HTR-8/SVneo (cell line): ENCODE data around the gene PDXP.

ENCODE experiments used
- DNase-seq: peaks from one replicate; pipeline ENCODE4 v3.0.0; 2011; ENCODE audit warnings: low spot score, mixed read lengths; ENCODE audit not compliant: insufficient read length
- FAIRE-seq: peaks from 2 replicates; lab custom pipeline; 2011; peaks lifted over from hg19 to GRCh38; lab: Jason Lieb, UNC

Gene PDXP

GRCh38 chr22:37627121-37627520 lies 31.4 kb upstream of the PDXP start:
- DNase-seq (no peak), FAIRE-seq (no peak)

- DNase-seq (no peak), FAIRE-seq (no peak)
Measured at GRCh38 chr22:37627545-37627944, 31.0 kb upstream of the PDXP start.

GRCh38 chr22:37628830-37629229 lies 29.7 kb upstream of the PDXP start:
- FAIRE-seq = no peak

GRCh38 chr22:37629928-37630327 lies 28.6 kb upstream of the PDXP start:
- no peak for FAIRE-seq
- DNase-seq = no peak

More at GRCh38 chr22:37628830-37629229, 29.7 kb upstream of the PDXP start:
- DNase-seq = no peak

GRCh38 chr22:37630839-37631435 lies 27.6 kb upstream of the PDXP start:
- FAIRE-seq (no peak), DNase-seq (no peak)

GRCh38 chr22:37631448-37632173 lies 26.9 kb upstream of the PDXP start:
- no peak for DNase-seq
- no peak for FAIRE-seq

GRCh38 chr22:37632174-37633088 lies 26.1 kb upstream of the PDXP start:
- DNase-seq = no peak
- FAIRE-seq = no peak

- FAIRE-seq (no peak), DNase-seq (no peak)
Measured at GRCh38 chr22:37633089-37633624, 25.4 kb upstream of the PDXP start.

GRCh38 chr22:37633625-37634416 lies 24.7 kb upstream of the PDXP start:
- no peak for DNase-seq
- FAIRE-seq = no peak

- FAIRE-seq = no peak
- DNase-seq = no peak
Measured at GRCh38 chr22:37634417-37634924, 24.1 kb upstream of the PDXP start.

GRCh38 chr22:37635157-37635556 lies 23.4 kb upstream of the PDXP start:
- no peak for FAIRE-seq

GRCh38 chr22:37636186-37636948 lies 22.2 kb upstream of the PDXP start:
- no peak for DNase-seq
- no peak for FAIRE-seq

More at GRCh38 chr22:37635157-37635556, 23.4 kb upstream of the PDXP start:
- DNase-seq = no peak

GRCh38 chr22:37636949-37637273 lies 21.6 kb upstream of the PDXP start:
- FAIRE-seq (no peak), DNase-seq (no peak)

GRCh38 chr22:37638391-37639069 lies 20.0 kb upstream of the PDXP start:
- no peak for DNase-seq
- FAIRE-seq = no peak

- DNase-seq = peak; percentile 51
- FAIRE-seq = no peak
Measured at GRCh38 chr22:37639070-37639760, 19.3 kb upstream of the PDXP start, which contains the start of gene SH3BP1. TSS of gene SH3BP1 (plus strand) at chr22:37639669. CDS start at chr22:37639788, 119 bp downstream.

- DNase-seq (no peak), FAIRE-seq (peak; percentile 23)
Measured at GRCh38 chr22:37639771-37640590, 18.5 kb upstream of the PDXP start.
